ENCODE measurements around the gene UCKL1.
"Not testable (repeated sequence)": the region's sequence is repeated elsewhere in the genome, so short reads cannot be mapped to it uniquely, and the experiment has no call there.

Gene UCKL1

DNA sequence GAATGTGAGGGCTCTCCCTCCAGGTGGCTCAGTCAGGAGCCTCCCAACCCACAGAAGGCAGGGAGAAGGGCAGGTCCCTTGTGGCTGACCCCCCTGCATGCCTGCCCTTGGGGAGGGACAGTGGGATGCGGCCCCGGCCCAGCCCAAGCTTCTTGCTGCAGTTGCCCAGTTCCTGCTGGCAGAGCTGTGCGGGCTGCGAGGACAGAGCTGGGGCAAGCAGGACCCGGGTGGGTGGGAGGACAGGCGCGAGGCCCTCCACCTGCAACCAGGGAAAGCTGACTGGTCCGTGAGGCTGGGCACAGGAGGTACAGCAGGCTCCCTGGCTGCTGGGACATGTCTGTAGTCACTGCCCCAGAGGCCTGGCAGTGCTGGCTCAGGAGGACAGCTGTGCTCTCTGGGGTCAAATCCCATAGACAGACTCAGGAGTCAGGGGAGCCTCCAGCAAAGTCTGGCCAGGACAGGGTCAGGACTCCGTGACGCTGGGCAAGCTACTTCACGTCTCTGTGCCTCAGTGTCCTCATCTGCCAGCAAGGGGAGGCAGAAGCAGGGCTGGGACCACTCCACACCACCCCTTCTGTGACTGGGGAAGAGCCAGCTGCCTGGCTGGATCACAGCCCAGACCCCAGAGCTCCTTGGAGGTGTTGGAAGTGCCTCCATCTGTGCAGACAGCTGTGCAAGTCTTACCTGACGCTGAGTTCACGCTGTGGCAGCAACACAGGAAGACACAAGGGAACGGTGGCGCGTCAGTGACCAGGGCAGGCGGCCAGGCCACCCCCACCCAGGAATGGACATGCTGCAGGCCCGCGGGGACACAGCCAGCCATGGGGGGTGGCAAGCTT, 13.0 kb downstream of the UCKL1 start:
- no peak for DNase-seq (ENCODE audit: low spot score)

DNA sequence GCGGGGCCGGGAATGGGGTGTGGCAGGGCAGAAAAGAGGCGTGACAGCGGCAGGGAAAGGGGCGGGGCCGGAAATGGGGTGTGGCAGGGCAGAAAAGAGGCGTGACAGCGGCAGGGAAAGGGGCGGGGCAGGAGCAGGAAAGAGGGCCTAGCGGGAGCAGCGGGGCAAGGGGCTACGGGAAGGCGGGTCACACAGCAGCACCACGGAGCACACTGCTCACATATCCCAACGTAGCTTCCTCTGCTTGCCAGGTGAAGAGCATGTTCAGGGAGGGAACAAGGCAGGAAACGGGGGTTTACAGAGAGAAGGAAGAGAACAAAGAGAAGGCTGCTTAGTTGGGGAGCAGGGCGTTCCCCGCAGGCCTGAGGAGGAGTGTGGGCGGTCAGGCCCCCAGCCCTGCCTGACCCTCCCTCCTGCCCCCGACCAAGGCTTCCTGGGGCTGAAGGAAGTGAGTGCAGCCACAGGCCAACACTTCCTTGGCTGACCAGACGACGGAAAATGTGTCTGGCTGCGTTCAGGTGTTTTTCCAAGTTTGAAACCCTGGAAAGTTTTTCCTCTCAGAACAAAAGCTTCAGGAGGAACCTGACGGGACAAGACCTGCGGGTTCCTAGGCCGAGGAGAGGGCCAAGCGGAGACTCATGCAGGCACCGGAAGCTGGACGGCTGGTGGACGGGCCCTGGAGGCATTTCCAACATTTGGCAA, 13.8 kb downstream of the UCKL1 start:
- DNase-seq (ENCODE audit: low spot score) = peak; percentile 31

DNA sequence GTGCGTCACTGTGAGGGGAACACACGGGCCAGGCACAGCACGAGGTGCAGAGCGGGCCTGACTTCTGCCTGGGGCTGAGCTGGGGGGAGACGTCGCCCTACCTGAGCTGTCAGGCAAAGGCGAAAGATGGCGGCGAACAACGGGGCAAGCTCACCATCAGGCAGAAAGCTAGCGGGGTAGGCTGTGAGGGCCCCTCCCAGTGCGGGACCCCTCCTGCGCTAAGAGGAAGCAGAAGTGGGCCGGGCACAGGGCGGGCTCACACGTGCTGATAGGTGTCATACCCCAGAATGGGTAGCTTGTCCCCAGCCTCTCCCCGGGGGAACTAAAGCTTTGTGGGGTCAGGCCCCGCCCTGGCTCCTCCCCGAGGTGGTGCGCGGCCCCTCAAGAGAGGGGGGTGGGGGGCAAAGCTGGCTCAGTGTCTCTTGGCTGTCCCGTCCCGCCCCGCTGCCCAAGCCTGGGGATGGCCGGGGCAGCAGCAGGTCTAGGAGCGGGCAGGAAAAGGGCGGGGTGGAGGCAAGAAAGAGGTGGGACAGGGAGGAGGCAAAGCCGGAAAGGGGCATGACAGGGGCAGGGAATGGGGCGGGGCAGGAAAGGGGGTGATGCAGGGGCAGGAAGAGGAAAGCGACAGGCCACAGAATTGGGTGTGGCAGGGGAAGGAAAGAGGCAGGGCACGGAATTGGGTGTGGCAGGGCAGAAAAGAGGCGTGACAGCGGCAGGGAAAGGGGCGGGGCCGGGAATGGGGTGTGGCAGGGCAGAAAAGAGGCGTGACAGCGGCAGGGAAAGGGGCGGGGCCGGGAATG, 14.7 kb downstream of the UCKL1 start:
- DNase-seq (ENCODE audit: low spot score) = peak; percentile 51

DNA sequence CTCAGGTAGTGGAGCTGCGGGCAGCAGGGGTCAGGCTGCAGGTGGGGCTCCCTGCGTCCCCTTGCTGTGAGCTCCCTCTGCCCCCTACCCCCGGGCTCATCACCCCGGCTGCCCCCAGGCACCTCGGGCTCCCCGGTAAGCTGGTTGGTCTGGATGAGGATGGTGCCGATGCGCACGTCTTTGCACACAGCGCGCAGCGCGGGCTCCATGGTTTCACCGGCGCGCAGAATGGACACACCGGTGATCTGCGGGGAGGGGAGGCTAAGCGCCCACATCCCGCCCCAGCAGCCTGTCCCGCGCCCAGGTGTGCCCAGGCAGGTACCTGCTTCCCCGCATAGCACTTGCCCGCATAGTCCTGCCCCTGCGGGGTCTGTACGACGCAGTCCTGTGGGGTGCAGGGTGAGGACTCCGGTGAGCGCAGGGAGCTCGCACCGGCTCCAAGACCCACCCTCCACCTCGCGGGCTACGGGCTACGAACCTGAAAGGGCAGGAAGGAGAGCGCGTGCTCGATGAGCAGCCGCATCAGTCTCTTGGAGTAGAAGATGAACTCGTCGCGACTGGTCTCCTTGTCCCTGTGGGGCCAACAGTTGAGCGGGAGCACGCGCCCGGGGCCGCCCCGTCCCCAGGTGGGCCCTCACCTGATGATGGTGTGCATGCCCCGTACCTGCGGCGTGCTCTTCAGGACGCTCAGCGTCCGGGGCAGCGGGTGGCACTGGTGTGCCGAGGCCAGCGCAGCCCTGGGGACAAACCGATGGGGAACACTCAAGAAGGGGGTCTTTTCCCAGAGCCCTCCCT, 15.5 kb downstream of the UCKL1 start:
- DNase-seq (ENCODE audit: low spot score) = no peak

DNA sequence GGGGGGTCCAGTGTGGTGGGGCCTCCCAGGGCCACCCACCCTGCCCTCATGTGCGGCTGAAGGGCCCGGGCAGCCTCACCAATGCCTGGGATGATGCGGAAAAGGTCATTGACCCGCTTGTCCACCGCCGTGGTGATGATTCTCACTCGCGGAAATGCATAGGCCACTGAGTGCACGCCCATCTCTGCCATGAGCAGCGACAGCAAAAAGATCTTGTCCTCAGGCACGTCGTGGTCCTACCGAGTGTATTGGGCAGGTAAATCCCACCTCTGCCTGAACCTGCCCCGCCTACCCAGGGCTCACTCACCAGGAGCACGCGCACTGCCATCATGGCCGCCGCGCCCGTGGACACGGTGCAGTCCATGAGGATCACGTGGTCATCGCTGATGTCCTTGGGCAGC, 16.1 kb downstream of the UCKL1 start:
- DNase-seq (ENCODE audit: low spot score) = no peak

DNA sequence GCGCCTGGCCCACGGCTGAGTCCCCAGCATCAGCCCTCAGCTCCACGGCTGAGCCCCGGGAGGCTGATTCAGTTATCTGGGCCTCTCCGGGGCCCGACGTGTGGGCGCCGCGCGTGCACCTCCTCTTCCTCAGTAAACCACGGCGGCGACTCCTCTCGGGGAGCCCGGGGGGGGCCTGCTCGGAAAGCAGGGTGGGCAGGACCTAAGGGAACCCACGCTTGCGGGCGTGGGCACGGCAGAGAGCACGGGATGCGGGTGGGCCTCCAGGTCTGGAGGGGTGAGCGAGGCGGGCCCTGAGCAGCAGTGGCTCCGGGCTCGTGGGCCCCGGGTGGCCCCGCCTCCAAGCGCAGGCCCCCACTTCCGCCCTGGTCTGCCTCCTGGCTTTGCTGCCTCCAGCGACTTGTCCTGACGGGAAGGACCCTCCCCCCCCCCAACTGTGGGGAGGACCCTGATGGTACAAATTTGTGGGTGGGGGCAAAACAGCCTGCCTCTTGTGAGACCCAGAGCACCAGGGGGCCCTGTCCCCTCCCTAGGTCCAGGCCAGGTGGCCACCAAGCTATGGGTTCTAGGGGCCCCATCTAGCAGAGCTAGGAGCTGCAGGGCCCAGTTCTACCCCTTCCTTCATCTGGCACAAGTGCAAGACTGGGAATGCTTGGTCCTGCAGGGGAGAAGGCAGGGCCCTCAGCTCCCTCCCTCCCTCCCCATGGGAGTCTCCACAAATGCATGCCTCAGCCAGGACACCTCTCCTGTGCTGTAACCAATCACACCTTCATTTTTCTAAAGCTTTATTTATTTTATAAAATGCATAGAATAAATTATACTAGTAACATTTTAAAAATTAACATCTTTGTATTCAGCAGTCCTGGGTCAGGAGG, 16.9 kb downstream of the UCKL1 start:
- DNase-seq (ENCODE audit: low spot score) = no peak

DNA sequence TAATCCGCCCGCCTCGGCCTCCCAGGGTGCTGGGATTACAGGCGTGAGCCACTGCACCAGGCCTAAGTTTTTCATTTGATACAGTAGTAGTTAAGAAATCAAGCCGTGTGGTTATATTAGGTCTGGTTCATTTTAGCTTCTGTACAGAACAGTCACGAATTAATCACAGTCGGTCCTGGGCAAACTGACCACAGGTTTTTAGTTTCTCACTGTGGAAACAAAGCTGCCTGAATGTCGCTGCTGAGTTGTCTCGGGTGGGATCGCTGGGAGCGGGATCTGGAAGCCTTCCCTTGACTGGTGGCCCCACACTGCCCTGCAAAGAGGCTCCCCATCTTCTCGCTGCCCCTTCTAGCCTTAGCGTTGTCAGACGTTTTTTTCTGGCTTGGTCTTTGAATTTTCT, 18.6 kb downstream of the UCKL1 start:
- DNase-seq (ENCODE audit: low spot score) = no peak

DNA sequence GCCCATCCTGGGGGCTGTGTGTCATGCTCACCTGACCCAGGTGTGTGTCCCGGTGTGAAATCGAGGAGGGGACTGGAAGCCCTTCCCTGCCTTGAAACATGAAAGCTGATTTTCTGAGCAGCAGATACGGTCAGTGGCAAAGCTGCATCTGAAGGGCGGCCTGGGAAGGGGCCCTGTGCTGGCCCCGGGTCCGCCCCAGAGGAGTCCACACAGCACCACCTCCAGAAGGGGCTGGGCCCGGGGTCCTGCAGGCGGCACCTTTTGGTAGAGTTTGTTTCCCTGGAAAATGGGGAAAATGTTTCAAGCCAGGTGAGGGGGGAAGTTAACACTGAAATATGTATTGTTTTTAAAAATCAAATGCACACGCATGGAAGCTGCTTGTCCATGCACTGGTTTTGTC, 20.8 kb downstream of the UCKL1 start:
- DNase-seq (ENCODE audit: low spot score) = no peak

DNA sequence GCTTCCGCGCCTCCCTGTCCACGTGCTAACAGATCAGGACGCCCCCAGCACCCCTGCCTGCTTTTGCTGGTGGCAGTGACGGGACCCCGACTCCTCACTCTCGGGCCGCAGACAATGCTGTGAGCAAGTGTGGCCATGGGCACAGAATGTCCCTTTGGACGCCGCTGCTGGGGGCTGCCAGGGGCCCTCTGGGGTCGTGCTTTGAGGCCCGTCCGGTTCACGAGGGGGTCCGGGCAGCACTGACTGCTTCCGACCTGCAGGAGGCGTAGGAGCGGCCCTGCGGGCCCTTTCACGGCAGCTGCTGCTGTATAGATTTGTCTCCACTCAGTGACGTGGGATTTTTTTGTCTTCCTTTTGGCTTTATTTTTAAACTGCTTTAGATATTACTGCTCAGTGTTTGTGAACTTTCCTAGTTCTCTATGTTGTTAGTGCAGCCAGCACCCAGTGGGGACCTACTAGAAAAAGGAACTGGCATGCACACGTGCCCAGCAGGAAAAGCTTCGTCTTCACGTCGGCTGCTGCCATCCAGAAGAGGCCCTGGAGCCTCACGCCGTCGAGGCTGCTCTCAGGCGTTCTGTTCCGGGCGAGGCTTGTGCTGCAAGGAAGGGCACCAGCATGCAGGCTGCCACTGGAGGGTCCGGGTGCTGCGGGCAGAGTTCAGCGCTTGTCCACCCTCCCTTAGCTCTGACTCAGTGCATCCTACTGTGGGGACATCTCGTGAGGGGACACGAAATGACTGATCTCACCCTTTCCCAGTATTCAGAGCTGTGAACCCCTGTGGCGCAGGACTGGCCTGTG, 21.7 kb downstream of the UCKL1 start:
- no peak for DNase-seq (ENCODE audit: low spot score)

DNA sequence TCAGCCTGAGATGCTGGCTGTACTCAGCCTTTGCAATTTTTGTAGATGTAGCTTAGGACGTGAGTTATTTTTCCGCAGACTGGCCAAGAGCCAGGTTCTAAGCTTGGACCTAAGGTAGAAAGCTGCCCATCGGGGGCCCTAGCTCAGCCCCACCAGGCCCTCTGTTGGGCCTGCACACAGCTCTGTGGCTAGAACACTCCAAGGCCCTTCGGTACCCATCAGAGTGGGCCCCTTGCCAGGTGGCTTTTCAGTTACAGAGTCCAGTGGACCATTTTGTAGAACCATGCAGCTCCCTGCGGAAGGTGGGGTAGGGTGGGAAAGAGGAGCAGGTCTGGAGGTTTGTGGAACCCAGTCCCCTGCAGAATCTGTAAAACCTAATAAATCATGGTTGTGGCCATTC, 22.6 kb downstream of the UCKL1 start:
- no peak for DNase-seq (ENCODE audit: low spot score)

DNA sequence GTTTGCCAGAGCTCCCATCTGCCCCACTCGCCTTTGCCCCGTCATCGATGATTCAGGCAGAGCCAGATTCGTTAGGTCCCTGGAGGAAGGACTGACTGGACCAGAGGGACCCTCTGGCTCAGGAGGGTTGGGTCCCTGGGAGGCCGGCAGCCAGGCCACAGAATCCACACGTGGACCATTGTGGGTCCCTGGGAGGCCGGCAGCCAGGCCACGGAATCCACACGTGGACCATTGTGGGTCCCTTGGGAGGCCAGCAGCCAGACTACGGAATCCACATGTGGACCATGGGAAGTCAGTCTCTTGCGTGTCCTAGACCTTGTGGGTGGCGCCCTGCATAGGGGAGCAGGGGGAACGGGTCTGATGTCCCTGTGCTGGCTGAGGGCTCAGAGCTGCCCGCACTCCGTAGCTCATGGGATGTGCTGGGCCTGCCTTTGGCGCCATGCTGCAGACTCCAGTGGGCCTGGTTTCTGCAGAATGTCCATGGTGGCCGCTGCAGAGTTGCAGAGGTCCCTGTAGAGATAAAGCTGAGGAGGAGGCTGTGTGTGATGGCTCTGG, 23.5 kb downstream of the UCKL1 start:
- DNase-seq (ENCODE audit: low spot score) = no peak

DNA sequence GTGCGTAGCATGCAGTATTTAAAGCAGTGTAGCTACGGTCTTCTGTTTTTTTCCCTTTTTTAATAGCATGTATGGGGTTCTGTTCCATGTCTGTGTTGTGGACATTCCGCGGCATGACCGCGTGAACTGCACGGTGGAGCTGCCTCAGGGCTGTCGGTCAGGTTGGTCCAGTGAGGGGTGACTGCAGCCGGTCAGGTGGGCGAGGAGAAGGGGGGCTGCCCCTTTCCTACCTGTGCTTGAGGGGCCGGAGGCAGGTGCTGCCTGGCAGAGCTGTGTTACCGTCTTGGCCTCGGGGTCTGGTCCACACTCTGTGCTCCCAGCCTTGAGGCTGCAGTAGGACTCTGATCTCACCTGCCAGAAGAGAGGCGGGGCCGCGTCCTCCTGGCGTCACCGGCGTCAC, 24.5 kb downstream of the UCKL1 start:
- no peak for DNase-seq (ENCODE audit: low spot score)

DNA sequence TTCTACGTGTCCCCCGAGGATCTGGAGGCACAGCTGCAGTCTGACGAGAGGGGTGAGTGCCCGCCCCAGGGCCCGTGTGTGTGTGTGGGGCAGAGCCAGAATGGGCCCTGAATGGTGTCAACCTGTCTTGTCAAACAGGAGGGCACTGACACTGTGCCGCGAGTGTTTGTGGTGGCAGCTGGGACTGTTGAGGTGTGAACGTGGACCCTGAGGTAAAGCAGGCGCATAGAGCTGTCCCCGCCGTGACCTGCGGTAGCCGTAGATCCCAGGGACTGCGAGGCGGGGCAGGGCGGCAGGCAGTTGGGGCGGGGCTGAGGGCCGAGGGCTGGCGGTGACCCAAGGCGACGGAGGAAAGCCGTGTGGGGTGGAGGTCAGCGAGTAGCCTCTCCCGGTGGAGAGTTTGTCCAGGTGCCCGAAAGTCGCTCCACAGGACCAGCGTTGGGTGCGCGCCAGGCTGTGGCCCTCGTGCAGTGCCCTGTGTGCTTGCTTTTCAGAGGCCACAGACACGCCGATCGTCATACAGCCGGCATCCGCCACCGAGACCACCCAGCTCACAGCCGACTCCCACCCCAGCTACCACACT, 25.2 kb downstream of the UCKL1 start:
- no peak for DNase-seq (ENCODE audit: low spot score)

DNA sequence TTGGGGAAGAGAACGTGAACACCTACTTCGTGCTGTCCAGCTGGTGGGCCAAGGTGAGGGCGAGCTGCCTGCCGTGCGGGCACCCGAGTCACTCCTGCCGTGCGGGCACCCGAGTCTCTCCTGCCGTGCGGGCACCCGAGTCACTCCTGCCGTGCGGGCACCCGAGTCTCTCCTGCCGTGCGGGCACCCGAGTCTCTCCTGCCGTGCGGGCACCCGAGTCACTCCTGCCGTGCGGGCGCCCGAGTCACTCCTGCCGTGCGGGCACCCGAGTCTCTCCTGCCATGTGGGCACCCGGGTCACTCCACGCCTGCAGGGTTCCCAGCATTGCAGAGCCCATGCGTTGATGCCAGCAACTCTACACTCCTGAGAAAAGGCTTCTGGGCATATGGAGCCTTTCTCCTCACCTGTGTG, 26.7 kb downstream of the UCKL1 start:
- not testable (repeated sequence) for DNase-seq (ENCODE audit: low spot score)

DNA sequence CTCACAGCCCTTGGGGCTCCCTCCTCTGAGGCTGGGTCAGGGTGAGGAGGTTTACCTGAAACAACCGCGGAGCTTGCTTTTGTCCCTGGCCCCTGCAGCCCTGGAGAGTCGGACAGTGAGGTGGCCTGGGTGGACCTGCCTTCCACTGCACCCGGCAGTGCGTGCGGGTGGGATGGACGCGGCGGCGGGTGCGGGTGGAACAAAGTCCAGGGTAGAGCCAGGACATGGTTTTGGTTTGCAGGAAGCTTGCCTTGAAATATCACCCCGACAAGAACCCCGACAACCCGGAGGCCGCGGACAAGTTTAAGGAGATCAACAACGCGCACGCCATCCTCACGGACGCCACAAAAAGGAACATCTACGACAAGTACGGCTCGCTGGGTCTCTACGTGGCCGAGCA, 27.1 kb downstream of the UCKL1 start:
- no peak for DNase-seq (ENCODE audit: low spot score)

DNA sequence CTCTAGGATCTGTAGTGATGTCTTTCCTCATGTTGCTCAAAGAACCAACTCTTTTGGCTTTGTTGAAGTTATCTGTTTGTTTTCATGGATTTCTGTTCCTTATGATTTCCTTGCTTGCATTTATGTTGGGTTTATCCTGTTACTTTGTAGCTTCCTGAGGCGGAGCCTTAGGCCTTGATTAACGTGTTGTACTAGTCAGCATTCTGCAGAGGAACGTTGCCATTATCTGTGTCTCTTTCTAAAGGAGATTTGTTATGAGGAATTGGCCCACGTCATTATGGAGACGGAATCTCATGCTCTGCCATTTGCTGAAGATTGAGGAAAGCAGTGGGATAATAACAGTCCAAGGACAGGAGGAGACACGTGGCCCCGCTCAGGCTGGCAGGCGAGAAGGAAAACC, 29.9 kb downstream of the UCKL1 start:
- DNase-seq (ENCODE audit: low spot score) = no peak

DNA sequence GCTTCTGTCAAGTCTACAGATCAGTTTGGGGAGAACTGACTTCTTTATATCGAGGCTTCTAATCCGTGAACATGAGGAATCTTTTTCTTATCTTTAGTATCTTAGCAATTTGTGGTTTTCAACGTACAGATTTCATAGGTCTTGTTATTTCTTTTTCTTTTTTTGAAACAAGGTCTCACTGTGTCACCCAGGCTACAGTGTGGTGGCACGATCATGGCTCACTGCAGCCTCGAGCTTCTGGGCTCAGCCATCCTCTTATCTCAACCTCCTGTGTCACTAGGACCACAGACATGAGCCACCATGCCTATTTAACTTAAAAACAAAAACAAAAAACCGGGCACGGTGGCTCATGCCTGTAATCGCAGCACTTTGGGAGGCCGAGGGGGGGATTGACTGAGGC, 32.0 kb downstream of the UCKL1 start:
- no peak for DNase-seq (ENCODE audit: low spot score)

DNA sequence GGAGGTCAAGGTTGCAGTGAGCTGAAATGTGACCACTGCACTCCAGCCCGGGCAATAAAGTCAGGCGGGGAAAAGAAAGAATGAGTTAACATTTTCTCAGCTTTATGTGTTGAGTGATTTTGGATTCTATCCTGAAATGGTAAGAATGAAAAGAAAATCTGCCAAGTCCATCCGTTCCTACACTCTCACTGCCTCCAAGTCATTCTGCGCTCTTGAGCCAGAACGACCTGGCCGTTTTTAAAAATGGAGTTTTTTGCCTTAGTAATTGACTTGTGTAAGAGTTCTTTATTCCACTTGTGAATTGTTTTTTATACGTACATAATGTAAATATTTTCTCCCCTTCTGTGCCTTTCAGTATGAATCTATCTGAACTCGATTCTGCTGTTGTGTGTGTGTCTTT, 32.6 kb downstream of the UCKL1 start:
- DNase-seq (ENCODE audit: low spot score) = no peak

DNA sequence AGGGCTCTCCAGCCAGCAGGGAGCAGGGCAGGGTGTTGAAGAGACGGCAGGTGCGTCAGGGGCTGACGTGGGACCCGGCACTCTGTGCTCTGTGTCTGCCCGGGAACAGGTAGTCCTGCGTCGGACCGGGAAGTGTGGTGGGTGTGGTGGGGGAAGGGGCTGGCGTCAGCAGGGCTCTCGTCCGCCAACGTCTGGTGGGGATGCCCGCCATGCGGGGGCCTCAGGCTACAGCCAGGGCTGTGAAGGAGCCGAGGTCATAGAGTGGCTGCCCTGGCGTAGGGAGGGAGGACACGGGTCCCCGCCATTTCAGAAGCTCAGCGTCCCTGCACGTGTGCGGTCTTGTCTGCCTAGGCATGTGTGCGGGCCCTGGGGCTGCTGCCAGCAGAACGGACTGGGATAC, 36.0 kb downstream of the UCKL1 start:
- no peak for DNase-seq (ENCODE audit: low spot score)

DNA sequence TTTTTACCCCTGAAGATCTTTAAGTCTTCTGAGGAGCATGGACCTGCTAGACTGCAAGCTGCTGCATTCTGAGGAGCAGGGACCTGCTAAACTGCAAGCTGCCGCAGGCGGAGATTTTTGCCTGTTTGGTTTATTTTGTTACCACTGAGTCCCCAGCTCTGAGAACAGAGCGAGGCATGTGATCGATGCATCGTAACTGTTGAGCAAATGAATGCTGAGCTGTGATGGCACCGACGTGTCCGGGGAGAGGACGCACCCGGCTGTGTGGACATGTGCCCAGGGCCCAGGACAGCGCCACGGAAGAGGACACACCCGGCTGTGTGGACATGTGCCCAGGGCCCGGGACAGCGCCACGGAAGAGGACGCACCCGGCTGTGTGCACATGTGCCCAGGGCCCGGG, 37.1 kb downstream of the UCKL1 start:
- DNase-seq (ENCODE audit: low spot score) = no peak

Measured in hematopoietic multipotent progenitor cell treated with erythropoietin and hydrocortisone succinate and interleukin-3 and kit ligand, for 17 days (in vitro differentiated cells).